ENCODE results near the gene CENPM.

GRCh38 chr22:41978732-41979131 lies 31.8 kb upstream of the CENPM start:
- TF ChIP-seq CTCF (conservative IDR thresholded peaks at IDR 0.05; ENCODE audit: low read depth in 2 of 2) (no peak), EZH2 (IDR thresholded peaks at IDR 0.05; ENCODE audit: low read depth, unreplicated experiment) (no peak), EZH2phosphoT487 (IDR thresholded peaks at IDR 0.05; ENCODE audit: unreplicated experiment) (no peak), POLR2AphosphoS5 (IDR thresholded peaks at IDR 0.05; ENCODE audit: low read depth) (no peak), REST (IDR thresholded peaks at IDR 0.05; ENCODE audit: unreplicated experiment) (no peak), CREB1 (CRISPR knock-in tag; IDR thresholded peaks at IDR 0.05; ENCODE audit: low read depth) (no peak), ZNF331 (CRISPR knock-in tag; IDR thresholded peaks at IDR 0.05; ENCODE audit: low read depth) (no peak), JUNB (IDR thresholded peaks at IDR 0.05; ENCODE audit: unreplicated experiment) (no peak), ETS1 (IDR thresholded peaks at IDR 0.05) (no peak), ZNF462 (CRISPR knock-in tag; IDR thresholded peaks at IDR 0.05) (no peak), ZNF114 (CRISPR knock-in tag; IDR thresholded peaks at IDR 0.05) (no peak)

Data from GM23338 (cell line).